ENCODE data around the gene RBPJL.

The RBPJL gene

GRCh38 chr20:45322952-45323383 is 16.3 kb downstream of the RBPJL start:
- Histone ChIP-seq H3K9ac (ENCODE audit: low read depth, low read length) (no peak overlapping the region), H3K9me3 (replicated peaks; ENCODE audit: low read length) (no peaks in the 10 kb centered on the region), H3K4me3 (ENCODE audit: low read length) (no peak overlapping the region), H3K4me1 (ENCODE audit: control insufficient read depth, insufficient read depth, low read length) (no peaks in the 10 kb centered on the region), H3K27me3 (ENCODE audit: control insufficient read depth, insufficient read depth, low read length) (peaks cover 8% of the 10 kb centered on the region), H3K36me3 (ENCODE audit: insufficient read depth, low read length) (peaks cover 34% of the 10 kb centered on the region), H3K4me2 (ENCODE audit: low read length) (no peak overlapping the region)

GRCh38 chr20:45323731-45324130 is 17.1 kb downstream of the RBPJL start:
- Histone ChIP-seq H3K36me3 (ENCODE audit: insufficient read depth, low read length) (peaks cover 42% of the 10 kb centered on the region), H3K27me3 (ENCODE audit: control insufficient read depth, insufficient read depth, low read length) (peaks cover under 1% of the 10 kb centered on the region)

GRCh38 chr20:45325371-45325770 is 18.7 kb downstream of the RBPJL start:
- Histone ChIP-seq H3K4me3 (ENCODE audit: low read length) (no peak overlapping the region), H3K27me3 (ENCODE audit: control insufficient read depth, insufficient read depth, low read length) (no peaks in the 10 kb centered on the region), H3K4me2 (ENCODE audit: low read length) (no peak overlapping the region), H3K9me3 (replicated peaks; ENCODE audit: low read length) (no peaks in the 10 kb centered on the region), H3K36me3 (ENCODE audit: insufficient read depth, low read length) (peaks cover 58% of the 10 kb centered on the region), H3K4me1 (ENCODE audit: control insufficient read depth, insufficient read depth, low read length) (no peaks in the 10 kb centered on the region), H3K9ac (ENCODE audit: low read depth, low read length) (no peak overlapping the region)

More at GRCh38 chr20:45323731-45324130, 17.1 kb downstream of the RBPJL start:
- Histone ChIP-seq H3K4me2 (ENCODE audit: low read length) (no peak overlapping the region), H3K9me3 (replicated peaks; ENCODE audit: low read length) (no peaks in the 10 kb centered on the region), H3K4me1 (ENCODE audit: control insufficient read depth, insufficient read depth, low read length) (no peaks in the 10 kb centered on the region), H3K9ac (ENCODE audit: low read depth, low read length) (no peak overlapping the region), H3K4me3 (ENCODE audit: low read length) (no peak overlapping the region)

- H3K9ac ChIP-seq (ENCODE audit: low read depth, low read length): no peak overlapping the region
- H3K4me1 ChIP-seq (ENCODE audit: control insufficient read depth, insufficient read depth, low read length): no peaks in the 10 kb centered on the region
- peaks cover 87% of the 10 kb centered on the region for H3K36me3 ChIP-seq (ENCODE audit: insufficient read depth, low read length)
- H3K27me3 ChIP-seq (ENCODE audit: control insufficient read depth, insufficient read depth, low read length): no peaks in the 10 kb centered on the region
- no peak overlapping the region for H3K4me2 ChIP-seq (ENCODE audit: low read length)
- H3K4me3 ChIP-seq (ENCODE audit: low read length): no peak overlapping the region
- no peaks in the 10 kb centered on the region for H3K9me3 ChIP-seq (replicated peaks; ENCODE audit: low read length)
Observed at GRCh38 chr20:45328451-45328850, 21.8 kb downstream of the RBPJL start.

- Histone ChIP-seq H3K9ac (ENCODE audit: low read depth, low read length) (no peak overlapping the region), H3K4me1 (ENCODE audit: control insufficient read depth, insufficient read depth, low read length) (no peaks in the 10 kb centered on the region), H3K4me2 (ENCODE audit: low read length) (no peak overlapping the region), H3K36me3 (ENCODE audit: insufficient read depth, low read length) (peaks cover 88% of the 10 kb centered on the region), H3K4me3 (ENCODE audit: low read length) (no peak overlapping the region), H3K27me3 (ENCODE audit: control insufficient read depth, insufficient read depth, low read length) (no peaks in the 10 kb centered on the region), H3K9me3 (replicated peaks; ENCODE audit: low read length) (no peaks in the 10 kb centered on the region)
Observed at GRCh38 chr20:45329497-45330319, 23.1 kb downstream of the RBPJL start.

- H3K36me3 ChIP-seq (ENCODE audit: insufficient read depth, low read length): peaks cover 87% of the 10 kb centered on the region
- H3K4me3 ChIP-seq (ENCODE audit: low read length): no peak overlapping the region
- peaks cover 4% of the 10 kb centered on the region for H3K4me1 ChIP-seq (ENCODE audit: control insufficient read depth, insufficient read depth, low read length)
- no peaks in the 10 kb centered on the region for H3K27me3 ChIP-seq (ENCODE audit: control insufficient read depth, insufficient read depth, low read length)
- H3K4me2 ChIP-seq (ENCODE audit: low read length): no peak overlapping the region
- H3K9me3 ChIP-seq (replicated peaks; ENCODE audit: low read length): no peaks in the 10 kb centered on the region
- no peak overlapping the region for H3K9ac ChIP-seq (ENCODE audit: low read depth, low read length)
Observed at GRCh38 chr20:45330476-45330875, 23.8 kb downstream of the RBPJL start.

- peaks cover 61% of the 10 kb centered on the region for H3K4me1 ChIP-seq (ENCODE audit: control insufficient read depth, insufficient read depth, low read length)
- no peaks in the 10 kb centered on the region for H3K27me3 ChIP-seq (ENCODE audit: control insufficient read depth, insufficient read depth, low read length)
- no peaks in the 10 kb centered on the region for H3K9me3 ChIP-seq (replicated peaks; ENCODE audit: low read length)
- peak overlapping the region; percentile 16 for H3K4me3 ChIP-seq (ENCODE audit: low read length)
- peak overlapping the region; percentile 79 for H3K9ac ChIP-seq (ENCODE audit: low read depth, low read length)
- peak overlapping the region; percentile 67 for H3K4me2 ChIP-seq (ENCODE audit: low read length)
- peaks cover 67% of the 10 kb centered on the region for H3K36me3 ChIP-seq (ENCODE audit: insufficient read depth, low read length)
Observed at GRCh38 chr20:45336530-45337366, 30.1 kb downstream of the RBPJL start.

- H3K27me3 ChIP-seq (ENCODE audit: control insufficient read depth, insufficient read depth, low read length): no peaks in the 10 kb centered on the region
- H3K4me3 ChIP-seq (ENCODE audit: low read length): peak overlapping the region; percentile 34
- peaks cover 63% of the 10 kb centered on the region for H3K36me3 ChIP-seq (ENCODE audit: insufficient read depth, low read length)
Observed at GRCh38 chr20:45337367-45338120, 30.9 kb downstream of the RBPJL start.

GRCh38 chr20:45338121-45339030 is 31.7 kb downstream of the RBPJL start:
- Histone ChIP-seq H3K9me3 (replicated peaks; ENCODE audit: low read length) (no peaks in the 10 kb centered on the region), H3K4me1 (ENCODE audit: control insufficient read depth, insufficient read depth, low read length) (peaks cover 77% of the 10 kb centered on the region), H3K4me2 (ENCODE audit: low read length) (peak overlapping the region; percentile 47), H3K36me3 (ENCODE audit: insufficient read depth, low read length) (peaks cover 64% of the 10 kb centered on the region), H3K4me3 (ENCODE audit: low read length) (peak overlapping the region; percentile 34), H3K9ac (ENCODE audit: low read depth, low read length) (peak overlapping the region; percentile 66), H3K27me3 (ENCODE audit: control insufficient read depth, insufficient read depth, low read length) (no peaks in the 10 kb centered on the region)

More at GRCh38 chr20:45337367-45338120, 30.9 kb downstream of the RBPJL start:
- peaks cover 69% of the 10 kb centered on the region for H3K4me1 ChIP-seq (ENCODE audit: control insufficient read depth, insufficient read depth, low read length)
- peak overlapping the region; percentile 79 for H3K9ac ChIP-seq (ENCODE audit: low read depth, low read length)
- H3K4me2 ChIP-seq (ENCODE audit: low read length): peak overlapping the region; percentile 67
- no peaks in the 10 kb centered on the region for H3K9me3 ChIP-seq (replicated peaks; ENCODE audit: low read length)

GRCh38 chr20:45339084-45339483 is 32.4 kb downstream of the RBPJL start:
- Histone ChIP-seq H3K4me3 (ENCODE audit: low read length) (peak overlapping the region; percentile 5), H3K9me3 (replicated peaks; ENCODE audit: low read length) (no peaks in the 10 kb centered on the region), H3K9ac (ENCODE audit: low read depth, low read length) (peak overlapping the region; percentile 66), H3K4me2 (ENCODE audit: low read length) (peak overlapping the region; percentile 47), H3K4me1 (ENCODE audit: control insufficient read depth, insufficient read depth, low read length) (peaks cover 84% of the 10 kb centered on the region), H3K36me3 (ENCODE audit: insufficient read depth, low read length) (peaks cover 68% of the 10 kb centered on the region), H3K27me3 (ENCODE audit: control insufficient read depth, insufficient read depth, low read length) (no peaks in the 10 kb centered on the region)

Measured in skeletal muscle satellite cell (primary cell).